NCI-H526 treated with DMSO at 0.1 percent for 48 hours (cell line): ENCODE data around the gene VCPKMT.

Experiments
- DNase-seq: peaks from one replicate; lab custom pipeline; 2025; lab: John Stamatoyannopoulos, UW

Gene VCPKMT

DNA sequence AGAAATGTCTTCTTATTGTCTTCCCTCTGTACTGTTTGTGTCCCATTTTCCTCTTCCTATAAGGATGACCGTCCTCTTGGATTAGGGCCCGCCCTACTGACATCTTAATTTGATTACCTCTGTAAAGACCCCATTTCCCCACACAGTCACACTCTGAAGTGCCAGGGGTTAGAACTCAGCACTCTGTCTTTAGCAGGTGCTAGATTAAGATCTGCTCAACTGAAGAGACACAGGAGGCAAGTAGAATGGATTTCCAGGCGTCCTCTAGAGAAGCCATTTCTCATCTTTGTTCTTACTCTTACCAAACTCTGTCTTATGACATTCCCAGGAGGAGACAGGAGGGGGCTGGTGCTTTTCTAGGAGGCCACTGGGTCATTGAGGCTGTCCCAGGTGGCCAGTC is 50.8 kb downstream of the VCPKMT start:
- no peak for DNase-seq

DNA sequence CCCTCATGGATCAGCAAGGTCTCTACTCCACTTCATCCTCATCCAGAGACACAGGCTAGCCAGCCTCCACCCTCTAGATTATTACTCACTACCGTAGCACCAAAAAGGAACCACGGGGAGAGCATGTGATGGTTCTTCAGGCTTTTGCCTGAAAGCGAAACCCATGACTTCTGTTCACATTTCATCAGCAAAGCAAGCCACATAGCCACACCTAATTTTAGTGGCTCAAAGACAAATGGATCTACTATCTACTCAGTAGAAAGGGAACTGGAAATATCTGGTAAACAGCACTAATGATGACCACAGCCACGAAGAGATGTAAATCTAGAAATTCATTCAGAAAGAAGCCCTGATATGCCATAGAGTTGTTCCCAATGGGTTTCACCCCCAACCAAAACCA is 51.4 kb downstream of the VCPKMT start:
- no peak for DNase-seq

DNA sequence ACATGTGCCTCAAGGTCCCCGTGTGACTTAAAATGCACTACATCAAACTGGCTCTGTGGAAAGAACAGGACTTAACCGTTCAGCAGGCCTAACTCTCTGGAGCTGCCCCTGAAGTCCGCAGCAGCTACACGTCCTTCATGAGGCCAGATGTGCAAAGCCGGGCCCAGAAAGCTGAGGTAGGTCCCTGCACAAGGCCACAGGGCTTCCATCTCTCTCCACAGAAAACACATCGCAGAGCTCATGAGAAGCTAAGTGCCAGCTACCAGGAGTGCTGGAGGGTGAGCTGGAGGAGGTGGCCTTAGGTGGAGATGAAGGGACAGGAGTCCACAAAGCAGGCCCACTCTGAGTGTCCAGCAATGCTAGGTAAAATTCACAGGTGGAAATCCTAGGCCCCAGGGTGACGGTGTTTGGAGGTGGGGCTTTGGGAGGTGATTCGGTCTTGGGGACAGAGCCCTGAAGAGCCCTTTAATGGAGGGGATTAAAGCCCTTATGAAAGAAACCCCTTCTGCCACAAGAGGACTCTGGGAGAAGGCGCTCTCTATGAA is 52.4 kb downstream of the VCPKMT start:
- no peak for DNase-seq

DNA sequence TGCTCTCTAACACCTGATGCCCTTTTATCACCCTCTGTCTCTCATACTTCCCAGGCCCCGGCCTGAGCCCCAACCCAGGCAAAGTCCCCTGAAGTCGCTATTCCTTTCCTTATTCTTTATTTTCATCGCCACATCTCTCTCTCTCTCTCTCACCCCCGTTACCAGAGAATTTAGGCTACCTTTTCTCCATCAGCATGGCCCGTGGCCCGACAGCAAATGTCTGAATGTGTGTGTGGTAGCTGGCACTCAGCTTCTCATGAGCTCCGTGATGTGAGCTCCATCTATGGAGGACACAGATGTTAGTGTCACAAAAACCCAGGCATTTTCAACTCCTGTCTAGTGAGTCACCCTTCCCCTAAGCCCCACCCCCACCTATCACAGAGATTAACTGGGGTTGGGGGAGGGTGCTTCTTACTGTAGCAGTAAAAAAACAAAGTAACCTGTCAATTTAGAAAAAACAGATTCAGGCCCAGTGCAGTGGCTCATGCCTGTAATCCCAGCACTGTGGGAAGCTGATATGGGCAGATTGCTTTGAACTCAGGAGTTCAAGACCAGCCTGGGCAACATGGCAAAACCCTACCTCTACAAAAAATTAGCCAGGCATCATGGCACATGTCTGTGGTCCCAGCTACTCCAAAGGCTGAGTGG is 53.8 kb downstream of the VCPKMT start:
- no peak for DNase-seq

DNA sequence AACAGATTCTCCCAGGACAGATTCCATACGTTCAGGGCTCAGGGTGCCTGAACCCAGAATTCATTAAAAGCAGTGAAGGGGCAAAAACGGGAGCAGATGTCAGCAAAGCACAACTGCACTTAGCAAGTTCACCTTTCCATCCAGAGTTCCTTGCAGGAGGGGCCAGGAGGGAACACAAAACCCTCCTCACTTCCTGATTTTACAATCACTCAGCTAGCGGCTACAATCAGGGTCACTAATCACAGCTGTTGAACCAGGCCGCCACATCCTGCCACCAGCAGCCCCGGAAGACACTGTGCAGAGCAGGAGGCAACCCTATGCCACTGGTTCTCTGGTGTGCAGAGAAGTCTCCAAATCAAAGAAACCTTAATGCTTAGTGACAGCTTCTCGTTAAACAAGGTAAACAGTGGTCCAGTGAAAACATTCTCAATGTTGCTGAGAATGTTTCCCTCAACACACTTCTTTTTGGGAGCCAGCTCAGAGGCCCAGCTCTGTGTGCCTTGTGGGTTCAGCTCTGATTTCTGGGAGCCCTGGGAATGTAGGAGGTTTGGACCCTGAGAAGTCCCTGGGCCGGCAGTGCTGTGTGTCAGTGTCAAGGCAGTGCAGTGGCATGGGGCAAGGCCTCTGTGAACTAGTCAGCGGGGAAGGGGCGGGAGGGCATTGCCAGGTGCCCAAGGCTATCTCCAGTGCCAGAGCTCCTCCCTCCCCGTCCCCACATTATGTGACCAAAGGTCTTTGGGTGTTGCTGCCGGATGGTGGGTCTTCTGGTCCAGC is 54.5 kb downstream of the VCPKMT start:
- no peak for DNase-seq

DNA sequence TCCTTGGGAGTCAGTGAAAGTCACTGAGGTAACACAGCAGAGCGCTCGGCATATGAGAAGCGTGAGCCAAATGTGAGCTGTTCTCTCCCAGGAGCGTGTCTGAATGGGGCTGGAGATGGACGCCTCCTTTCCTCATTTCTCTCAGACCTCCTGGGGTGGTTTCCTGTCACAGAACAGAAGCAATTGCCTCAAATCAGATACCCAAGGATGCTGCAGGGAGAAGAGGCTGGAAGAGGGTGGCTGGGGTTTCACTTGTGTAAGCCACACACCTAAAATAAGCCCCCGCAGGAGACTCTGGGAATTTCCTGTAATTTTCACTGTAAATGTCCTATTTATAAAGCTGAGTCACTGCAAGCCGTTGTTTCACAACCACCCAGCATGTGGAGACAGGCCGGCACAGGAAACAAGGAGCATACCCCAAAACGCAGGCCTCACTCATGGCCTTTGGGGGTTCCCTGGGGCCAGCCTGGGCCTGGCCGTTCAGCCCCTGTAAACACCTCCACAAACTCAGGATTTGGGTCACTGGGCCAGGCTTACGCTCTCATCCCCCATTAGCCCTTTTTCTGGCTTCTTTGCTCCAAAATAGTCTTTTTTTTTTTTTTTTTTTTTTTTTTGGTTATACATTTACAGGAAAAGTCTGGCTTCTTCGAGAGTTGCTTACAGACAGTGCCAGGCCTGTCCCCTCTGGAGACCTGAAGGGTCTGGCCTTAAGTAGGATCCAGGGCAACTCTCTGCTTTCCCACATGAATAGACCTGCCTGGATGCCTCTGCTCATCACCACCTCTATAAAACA is 55.3 kb downstream of the VCPKMT start:
- no peak for DNase-seq

DNA sequence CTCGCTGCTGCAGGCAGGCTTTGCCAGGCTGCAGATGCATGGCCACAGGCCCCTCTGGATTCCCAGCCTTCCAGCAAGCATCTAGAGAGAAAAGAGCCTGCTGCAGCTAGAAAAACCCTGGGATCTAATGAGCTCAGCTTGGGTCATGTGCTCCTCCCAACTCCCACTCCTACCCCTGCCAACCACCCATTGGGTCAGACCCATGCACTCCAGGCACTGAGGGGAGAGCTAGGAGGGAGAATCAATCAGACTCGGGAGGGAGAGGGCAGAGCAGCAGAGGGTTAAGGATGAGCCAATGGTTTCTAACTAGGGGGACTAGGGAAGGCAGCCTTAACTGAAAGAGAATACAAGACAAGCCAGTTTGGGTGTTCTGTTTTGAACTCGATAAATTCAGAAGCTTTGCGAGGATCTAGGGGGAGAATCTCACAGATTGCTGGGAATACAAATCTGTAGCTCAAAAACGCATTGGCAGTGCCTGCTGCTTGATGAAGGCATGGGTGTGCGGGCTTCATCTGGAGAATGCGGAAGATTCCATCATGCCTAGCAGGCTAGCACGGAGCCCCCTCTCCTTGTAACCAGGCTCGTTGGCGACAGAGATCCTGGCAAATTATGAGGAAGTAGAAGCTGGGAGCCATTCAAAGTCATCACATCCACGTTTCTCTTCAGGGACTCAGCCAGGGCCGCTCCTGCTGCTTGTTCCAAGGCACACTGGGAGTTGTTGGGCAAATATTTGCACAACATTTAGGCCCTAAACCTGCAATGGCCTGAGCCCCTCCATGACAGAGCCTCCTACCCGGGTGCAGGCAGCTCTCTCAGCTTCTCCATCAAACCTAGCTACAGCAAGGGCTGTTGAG is 56.4 kb downstream of the VCPKMT start:
- DNase-seq = no peak
